Measurements from ENCODE around the gene FAM124B. TPM values are rescaled to one million over a fixed set of nuclear protein-coding genes. Genes with fewer than 3 reads are reported as not detected.

Gene FAM124B
- total and polyA plus RNA-seq, 2 of the 8 experiments (the other 6 are each of a cell fraction or from before 2014, with no cell fraction given) = 2.1 to 2.6 TPM

- POLR2A ChIA-PET (ENCODE audit: partially characterized antibody) = interaction anchor here (0.9 to 1.9 kb wide), 2 partner anchors 9 to 152 kb away, joined by 3 to 6 read pairs; no protein-coding TSS in a partner anchor
- FAIRE-seq (peak; percentile 100), DNase-seq (ENCODE audit: low read depth in 1 of 2, low spot score in 2 of 2) (peak; percentile 72 to 86)
- no peaks in the 10 kb centered on the region for H4K20me1 ChIP-seq (replicated peaks in 1 of 2; ENCODE audit: control insufficient read depth in 1 of 2, insufficient read depth in 2 of 2, low read length in 2 of 2)
- H3K27me3 ChIP-seq (replicated peaks in 1 of 4; ENCODE audit: control insufficient read depth in 3 of 4, extremely low read depth in 1 of 4, insufficient read depth in 3 of 4, low read length in 3 of 4) = no peaks in the 10 kb centered on the region
- H3K4me3 ChIP-seq (ENCODE audit: extremely low read depth in 1 of 4, insufficient read depth in 2 of 4, low read depth in 3 of 4, low read length in 4 of 4) = no peak overlapping the region; a peak in 1 of 8 replicates
- H2BK5ac ChIP-seq (ENCODE audit: low read depth, low read length) = peak overlapping the region; percentile 73; the same call in 1 of the 2 replicates
- no peak overlapping the region; a peak in 1 of 7 replicates for H3K9ac ChIP-seq (replicated peaks in 1 of 4; ENCODE audit: extremely low read depth in 1 of 4, low read depth in 3 of 4, low read length in 3 of 4)
- no peaks in the 10 kb centered on the region for H3K23me2 ChIP-seq (ENCODE audit: low read depth, low read length)
- H2BK120ac ChIP-seq (replicated peaks; ENCODE audit: low read depth, low read length) = no peak overlapping the region
- H2BK20ac ChIP-seq (ENCODE audit: low read length) = peak overlapping the region; percentile 67; the same call in 1 of the 2 replicates
- H3K4me1 ChIP-seq (replicated peaks in 1 of 4; ENCODE audit: control insufficient read depth in 3 of 4, insufficient read depth in 4 of 4, low read length in 3 of 4) = peaks cover 1 to 7% (median 3%) of the 10 kb centered on the region in 4 experiments; a peak in 4 of 7 replicates
- H2AFZ ChIP-seq (ENCODE audit: low read length) = 0 out of 2 replicates have a peak overlapping the region, but pooled peaks have one; percentile 47
- peak overlapping the region; percentile 71 for H3K18ac ChIP-seq (ENCODE audit: extremely low read depth, low read length)
- H3K14ac ChIP-seq (ENCODE audit: insufficient read length) = no peak overlapping the region
- peak overlapping the region; percentile 75 for H4K5ac ChIP-seq (ENCODE audit: insufficient read length, low read depth, low read length)
- H3K4ac ChIP-seq (replicated peaks; ENCODE audit: insufficient read length, low read depth, low read length) = no peak overlapping the region
- 17% methylated on average over 10 of the region's 10 CpGs; no CpG with 5 or more reads in 1 of the 2 experiments for WGBS, 2 experiments (ENCODE audit: extremely low coverage in 1 of 2, insufficient coverage in 1 of 2, insufficient read length in 1 of 2, insufficient replicate concordance in 2 of 2, low coverage in 1 of 2, low lambda C conversion rate in 2 of 2, missing lambda C conversion rate in 1 of 2)
- CTCF ChIA-PET (ENCODE audit: partially characterized antibody) = interaction anchor here (1.4 kb wide), 1 partner anchor 62 kb away, joined by 5 read pairs; no protein-coding TSS in a partner anchor
- H3K27ac ChIP-seq (ENCODE audit: low read depth, low read length) = peak overlapping the region; percentile 74; the same call in 1 of the 2 replicates
- peak overlapping the region; percentile 22 for H4K91ac ChIP-seq (replicated peaks; ENCODE audit: insufficient read length, low read length)
- no peak overlapping the region for H3K56ac ChIP-seq (replicated peaks; ENCODE audit: insufficient read length, low read depth, low read length)
- 0 out of 4 replicates have a peak, but pooled peaks cover 0 to 6% of the 10 kb centered on the region in 2 experiments for H3K9me3 ChIP-seq (ENCODE audit: insufficient read depth in 2 of 2, low read depth in 1 of 2, low read length in 1 of 2)
- H3K4me2 ChIP-seq (ENCODE audit: insufficient read depth in 1 of 2, low read depth in 2 of 2, low read length in 2 of 2) = peak overlapping the region; percentile 23 to 30; a peak in 3 of 4 replicates
- no peaks in the 10 kb centered on the region; a peak in 1 of 4 replicates for H3K79me2 ChIP-seq (ENCODE audit: control insufficient read depth in 1 of 2, insufficient read depth in 2 of 2, low read length in 2 of 2)
- no peak overlapping the region for H2BK15ac ChIP-seq (ENCODE audit: low read length)
- no peak overlapping the region for H4K8ac ChIP-seq (ENCODE audit: extremely low read depth, insufficient read depth, low read length)
- no peaks in the 10 kb centered on the region for H3K36me3 ChIP-seq (ENCODE audit: control insufficient read depth in 2 of 4, insufficient read depth in 4 of 4, low read length in 3 of 4)
- no peaks in the 10 kb centered on the region for H3K79me1 ChIP-seq (ENCODE audit: low read depth, low read length)
- no peak overlapping the region for H2AK5ac ChIP-seq (ENCODE audit: low read depth, low read length)
- H3K23ac ChIP-seq (ENCODE audit: insufficient read length) = no peak overlapping the region
- H2BK12ac ChIP-seq (ENCODE audit: low read depth, low read length) = peak overlapping the region; percentile 41; the same call in 1 of the 2 replicates
- 0 out of 2 replicates have a peak, but pooled peaks have one; percentile 36 for TF ChIP-seq TAF1 (IDR thresholded peaks at IDR 0.05; ENCODE audit: low read depth, low read length)
- no peak for TF ChIP-seq RFX5 (IDR thresholded peaks at IDR 0.05; ENCODE audit: borderline replicate concordance, low read depth, low read length)
- no peak for TF ChIP-seq BACH1 (IDR thresholded peaks at IDR 0.05; ENCODE audit: low read length)
- no peak for TF ChIP-seq ZNF274 (IDR thresholded peaks at IDR 0.05; ENCODE audit: borderline replicate concordance, extremely low read depth, low read length)
- peak; percentile 83 for TF ChIP-seq NANOG (IDR thresholded peaks at IDR 0.05; ENCODE audit: insufficient read depth, low read depth, low read length, poor library complexity, severe bottlenecking)
- TF ChIP-seq TEAD4 (IDR thresholded peaks at IDR 0.05; ENCODE audit: low read depth, low read length) = peak; percentile 93
- no peak for TF ChIP-seq EGR1 (IDR thresholded peaks at IDR 0.05; ENCODE audit: borderline replicate concordance, low read depth, low read length)
- TF ChIP-seq CEBPB (IDR thresholded peaks at IDR 0.05; ENCODE audit: low read depth, low read length) = no peak
- TF ChIP-seq SAP30 (IDR thresholded peaks at IDR 0.05; ENCODE audit: insufficient read depth, insufficient replicate concordance, low read length) = no peak
- no peak for TF ChIP-seq SP2 (IDR thresholded peaks at IDR 0.05; ENCODE audit: low read length)
- peak; percentile 96 for TF ChIP-seq E2F6 (IDR thresholded peaks at IDR 0.05)
- TF ChIP-seq EP300 (IDR thresholded peaks at IDR 0.05; ENCODE audit: borderline replicate concordance in 1 of 2, low read depth in 2 of 2, low read length in 2 of 2) = peak in 1 of 2 experiments; percentile 78; a peak in 1 of 3 replicates
These were observed 31.5 kb upstream of the FAM124B start for GRCh38 chr2:224433442-224433841.

All from H1 (cell line).